ENCODE results near the gene RPRD1B.

Gene RPRD1B

GRCh38 chr20:38033330-38034107 lies at the start of gene RPRD1B, which contains the start of gene TTI1:
RPRD1B (plus strand) TSS chr20:38033746; CDS start chr20:38033948, 202 bp downstream.
TTI1 (minus strand) TSS chr20:38033456; CDS start chr20:38013816, 19,640 bp downstream.
- peak; percentile 82 for DNase-seq (ENCODE audit: low read depth)

- DNase-seq (ENCODE audit: low read depth): no peak
These were observed 49.3 kb upstream of the RPRD1B start for GRCh38 chr20:37984018-37984785.

GRCh38 chr20:37986044-37986858 lies 47.3 kb upstream of the RPRD1B start:
- DNase-seq (ENCODE audit: low read depth): no peak

- no peak for DNase-seq (ENCODE audit: low read depth)
These were observed 46.5 kb upstream of the RPRD1B start for GRCh38 chr20:37986873-37987601.

GRCh38 chr20:37987602-37988290 lies 45.8 kb upstream of the RPRD1B start:
- DNase-seq (ENCODE audit: low read depth): no peak

- no peak for DNase-seq (ENCODE audit: low read depth)
These were observed 45.1 kb upstream of the RPRD1B start for GRCh38 chr20:37988306-37988954.

- no peak for DNase-seq (ENCODE audit: low read depth)
These were observed 43.8 kb upstream of the RPRD1B start for GRCh38 chr20:37989601-37990295.

- DNase-seq (ENCODE audit: low read depth): peak; percentile 27
These were observed 42.9 kb upstream of the RPRD1B start for GRCh38 chr20:37990571-37991151.

- DNase-seq (ENCODE audit: low read depth): no peak
These were observed 42.2 kb upstream of the RPRD1B start for GRCh38 chr20:37991157-37991866.

GRCh38 chr20:37991908-37992307 lies 41.6 kb upstream of the RPRD1B start:
- no peak for DNase-seq (ENCODE audit: low read depth)

- DNase-seq (ENCODE audit: low read depth): no peak
These were observed 40.6 kb upstream of the RPRD1B start for GRCh38 chr20:37992802-37993409.

GRCh38 chr20:37994512-37994911 lies 39.0 kb upstream of the RPRD1B start:
- DNase-seq (ENCODE audit: low read depth): no peak

- no peak for DNase-seq (ENCODE audit: low read depth)
These were observed 37.5 kb upstream of the RPRD1B start for GRCh38 chr20:37995856-37996605.

GRCh38 chr20:37997516-37997915 lies 36.0 kb upstream of the RPRD1B start:
- DNase-seq (ENCODE audit: low read depth): no peak

GRCh38 chr20:37999526-38000263 lies 33.9 kb upstream of the RPRD1B start:
- no peak for DNase-seq (ENCODE audit: low read depth)

GRCh38 chr20:38000293-38000692 lies 33.3 kb upstream of the RPRD1B start:
- DNase-seq (ENCODE audit: low read depth): no peak
